NCI-H1105 (cell line): ENCODE data around the gene LRRC1.

Source experiments
- DNase-seq: peaks from one replicate; lab custom pipeline; 2025; lab: John Stamatoyannopoulos, UW

Gene LRRC1

DNA sequence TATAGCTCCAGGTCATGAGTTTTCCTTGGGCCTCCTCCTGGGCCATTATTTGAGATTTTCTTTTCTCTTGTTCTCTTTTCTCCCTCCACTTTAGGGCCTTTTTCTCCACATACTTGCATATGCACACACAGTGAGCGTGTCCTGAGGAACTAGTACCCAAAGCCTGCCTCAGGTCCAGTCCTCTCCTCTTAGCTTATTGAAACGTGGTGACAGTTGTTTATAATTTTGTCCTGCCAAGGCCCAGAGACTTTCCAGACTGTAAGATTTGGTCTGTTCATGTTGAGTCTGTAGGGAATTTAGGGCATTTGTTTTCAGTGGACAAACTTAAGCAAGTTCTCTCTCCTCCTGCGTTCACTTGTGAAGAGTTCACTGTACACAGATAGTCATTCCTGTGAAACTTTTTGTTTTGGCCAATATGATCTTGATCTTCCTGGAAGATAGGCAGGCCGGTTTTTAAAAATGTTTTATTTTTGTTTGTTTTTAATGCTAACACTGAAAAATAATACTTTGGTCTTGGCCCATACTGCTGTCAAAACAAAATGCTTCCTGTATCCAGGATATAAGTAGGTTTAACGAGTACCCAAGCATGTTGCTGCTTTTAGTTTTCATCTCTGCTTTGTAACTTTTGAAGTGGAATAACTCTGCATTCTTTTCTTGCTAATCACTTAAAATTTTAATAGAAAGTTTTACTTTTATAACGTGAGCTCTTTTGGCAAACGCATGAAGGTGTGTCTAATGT is 20.7 kb downstream of the LRRC1 start:
- DNase-seq = no peak

DNA sequence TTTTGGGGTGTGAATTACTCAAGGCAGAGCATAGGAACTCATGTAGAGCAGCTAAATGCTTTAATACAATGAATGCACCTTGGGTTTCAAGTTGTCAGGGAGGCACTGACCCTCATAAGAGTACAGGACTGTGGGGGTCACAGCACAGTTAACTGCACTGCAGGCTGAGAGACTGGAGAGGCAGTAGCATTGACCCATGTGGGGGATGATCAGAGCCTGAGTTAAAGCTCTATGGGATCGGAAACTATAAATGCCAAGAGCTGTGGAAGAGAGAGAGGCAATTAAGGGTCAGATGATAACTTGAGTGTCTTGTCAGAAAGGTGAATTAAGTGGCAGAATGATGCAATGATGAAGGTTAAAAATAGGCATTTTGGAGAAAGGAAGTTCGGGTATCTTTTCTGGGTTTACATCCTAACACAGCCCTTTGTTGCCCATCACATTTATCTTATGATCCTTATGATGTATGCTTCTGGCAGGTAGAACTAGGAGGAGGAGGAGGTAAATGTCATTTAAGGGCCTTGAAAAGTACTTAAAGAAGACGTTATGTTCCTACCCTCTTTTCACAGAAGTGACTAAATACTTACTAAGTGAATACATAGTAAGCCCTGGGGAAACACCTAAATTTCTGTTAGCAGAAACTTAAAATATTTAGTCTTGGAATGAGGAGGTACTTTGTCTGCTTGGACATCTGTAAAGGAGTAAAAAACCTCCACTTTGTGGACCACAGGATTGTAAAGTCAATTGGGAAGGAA is 24.2 kb downstream of the LRRC1 start:
- no peak for DNase-seq

- no peak for DNase-seq
Observed at GRCh38 chr6:53822401-53823125, 27.8 kb downstream of the LRRC1 start.

- no peak for DNase-seq
Observed at GRCh38 chr6:53824714-53825113, 29.9 kb downstream of the LRRC1 start.

DNA sequence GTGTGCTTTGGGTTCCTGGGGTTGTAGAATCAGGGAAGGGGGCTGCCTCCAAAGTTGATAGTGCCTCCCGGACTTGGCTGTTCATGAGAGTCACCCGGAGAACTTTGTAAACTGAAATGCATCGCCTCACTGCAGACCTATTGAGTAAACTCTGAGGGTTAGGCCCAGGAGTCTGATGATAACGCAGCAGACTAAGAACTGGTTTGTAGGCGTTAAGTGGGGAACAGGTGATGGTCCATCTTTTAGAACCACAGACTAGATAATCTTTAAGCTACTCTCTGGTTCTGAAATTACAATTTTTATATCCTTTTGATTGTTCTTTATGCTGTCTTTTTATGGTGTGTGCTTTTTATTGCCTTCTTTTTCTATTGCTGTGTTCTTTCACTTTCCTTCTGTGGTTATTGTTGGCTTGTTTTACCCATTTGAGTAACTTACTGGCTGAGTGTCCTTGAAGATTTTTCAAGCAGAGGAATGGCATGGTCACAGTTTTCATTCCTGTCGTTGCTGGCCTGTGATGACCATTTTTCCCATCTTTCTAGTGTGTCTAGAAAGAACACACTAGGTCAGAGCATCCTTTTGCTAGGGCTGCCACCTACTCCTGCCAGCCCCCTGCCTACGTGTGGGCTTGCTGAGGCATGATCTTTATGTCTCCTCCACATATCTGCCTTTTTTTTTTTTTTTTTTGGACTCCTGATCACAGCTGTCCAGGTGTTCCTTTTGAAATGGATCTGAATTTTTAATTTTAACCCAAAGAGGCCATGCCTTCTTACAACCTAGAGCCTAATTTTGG is 30.9 kb downstream of the LRRC1 start:
- DNase-seq = no peak

DNA sequence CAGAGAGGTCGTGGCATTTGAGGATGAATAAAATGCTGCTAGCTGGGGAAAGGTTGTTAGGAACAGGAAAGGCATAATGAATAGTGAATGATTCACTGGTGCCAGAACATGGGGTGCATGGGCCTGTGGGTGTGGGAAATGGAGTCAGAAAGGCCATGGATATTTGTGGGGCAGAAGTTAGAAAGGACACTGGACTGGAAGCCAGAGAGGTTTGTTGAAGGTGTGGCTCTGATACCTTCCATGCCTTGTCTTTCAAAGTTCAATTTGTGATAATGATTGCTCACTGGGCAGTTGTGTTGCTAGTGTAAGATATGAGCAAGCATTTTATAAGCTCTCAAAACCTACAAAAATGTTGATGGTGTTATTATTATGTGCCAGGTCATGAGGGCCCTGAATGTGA is 32.7 kb downstream of the LRRC1 start:
- DNase-seq = no peak

GRCh38 chr6:53828215-53828614 is 33.4 kb downstream of the LRRC1 start:
- DNase-seq = no peak

DNA sequence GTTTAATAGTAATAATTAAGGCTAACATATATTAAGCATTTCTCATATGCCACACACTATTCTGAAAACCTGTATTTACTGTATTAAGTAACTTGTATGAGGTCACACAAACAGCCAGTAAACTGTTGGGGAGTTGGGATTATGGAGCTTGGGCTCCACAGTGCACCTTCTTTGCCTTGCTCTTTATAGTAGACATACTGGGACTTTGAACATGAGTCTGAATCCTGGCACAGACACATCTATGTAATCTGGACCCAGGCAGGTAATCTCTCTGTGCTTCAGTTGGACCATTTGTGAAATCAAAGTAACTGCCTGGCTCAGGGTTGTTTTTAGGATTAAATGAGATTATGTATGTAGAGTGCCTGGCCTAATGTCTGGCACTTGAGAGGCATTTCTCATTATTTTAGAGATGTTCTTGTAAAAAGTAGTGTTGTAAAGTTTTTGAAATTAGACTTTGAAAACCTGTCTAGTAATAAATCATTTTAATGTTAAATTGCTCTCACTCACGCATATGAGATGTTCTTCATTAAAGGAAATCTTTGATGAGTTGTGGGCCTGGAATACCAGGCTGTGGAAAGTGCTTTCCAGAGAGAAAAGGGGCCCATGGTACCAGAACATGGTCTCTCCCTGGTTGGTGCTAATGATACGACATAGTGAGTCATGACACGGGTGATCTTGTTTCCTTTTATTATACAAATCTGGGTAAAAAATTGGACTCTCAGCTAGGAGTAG is 34.3 kb downstream of the LRRC1 start:
- no peak for DNase-seq

- DNase-seq = no peak
Observed at GRCh38 chr6:53829698-53830221, 35.0 kb downstream of the LRRC1 start.

DNA sequence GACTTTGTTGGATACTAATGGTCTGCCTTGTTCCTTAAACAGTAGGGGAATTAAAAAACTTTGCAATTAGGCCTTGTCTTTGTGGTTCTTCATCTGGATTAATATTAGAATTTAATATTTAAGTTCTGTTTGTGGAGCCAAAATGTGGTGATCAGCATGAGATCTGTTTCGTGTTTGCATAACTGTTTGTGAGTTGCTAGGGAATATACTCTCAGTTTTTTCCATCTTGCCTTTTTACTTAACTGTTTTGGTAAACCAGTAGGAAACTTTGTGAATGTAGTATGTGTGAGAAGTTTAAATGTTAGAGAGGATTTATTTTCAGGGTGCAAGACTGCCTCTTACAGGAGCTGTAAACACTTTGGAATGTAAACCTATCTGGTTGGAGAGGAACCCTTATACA is 35.6 kb downstream of the LRRC1 start:
- DNase-seq = no peak

- no peak for DNase-seq
Observed at GRCh38 chr6:53831081-53831869, 36.5 kb downstream of the LRRC1 start.

DNA sequence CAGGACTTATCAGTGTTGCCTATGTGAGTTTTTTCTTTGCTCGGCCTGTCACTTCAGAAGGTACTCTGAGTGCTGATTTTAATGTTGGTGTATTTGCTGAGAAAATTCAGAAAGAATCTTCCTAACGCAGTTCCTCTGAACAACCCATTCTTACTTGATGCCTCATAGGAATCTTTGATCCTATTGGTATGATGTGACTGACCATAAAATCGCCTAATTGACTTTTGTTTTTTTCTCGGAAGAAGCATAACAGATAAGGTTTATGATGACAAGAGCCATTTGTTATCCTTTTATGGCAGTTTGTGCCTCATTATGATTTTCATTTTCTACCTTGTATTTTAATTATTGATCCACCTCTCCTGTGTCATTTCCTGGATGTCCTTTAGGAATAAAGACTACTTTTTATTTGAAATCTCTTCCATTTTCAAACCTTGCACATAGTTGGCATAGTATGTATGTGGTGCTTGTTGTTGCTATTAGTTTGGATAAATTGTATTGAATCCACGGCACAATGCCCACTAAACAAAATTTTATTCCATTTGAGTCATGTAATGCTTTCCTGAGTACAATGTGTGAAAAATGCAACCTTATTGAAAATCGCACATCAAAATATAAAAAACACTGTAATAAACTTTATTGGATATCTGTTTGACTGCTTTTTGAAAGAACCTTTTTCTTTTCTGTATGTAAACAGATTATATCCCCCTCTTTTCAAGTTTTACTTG is 37.3 kb downstream of the LRRC1 start:
- no peak for DNase-seq

GRCh38 chr6:53833155-53833554 is 38.4 kb downstream of the LRRC1 start:
- no peak for DNase-seq

DNA sequence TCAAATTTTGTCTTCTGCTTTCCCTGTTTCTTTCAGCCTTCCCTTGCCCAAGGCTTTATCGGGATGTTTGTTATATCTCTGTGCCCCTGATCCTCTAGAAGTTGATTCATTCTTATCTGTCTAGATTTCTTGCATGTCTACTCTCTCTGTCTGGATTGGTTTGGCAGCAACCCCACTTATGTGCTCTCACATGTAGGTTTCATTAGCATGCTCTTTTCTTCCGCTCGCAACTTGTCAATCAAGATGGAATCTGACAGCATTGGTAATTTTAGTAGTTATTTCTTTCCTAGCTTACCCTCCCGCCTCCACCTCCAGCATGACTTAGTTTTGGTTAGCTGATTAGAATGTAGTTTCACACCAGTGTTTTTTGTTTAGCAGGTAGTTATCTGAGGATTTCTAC is 39.3 kb downstream of the LRRC1 start:
- DNase-seq = no peak

GRCh38 chr6:53837865-53838769 is 43.3 kb downstream of the LRRC1 start:
- DNase-seq = peak; percentile 61

- no peak for DNase-seq
Observed at GRCh38 chr6:53840027-53840426, 45.2 kb downstream of the LRRC1 start.

DNA sequence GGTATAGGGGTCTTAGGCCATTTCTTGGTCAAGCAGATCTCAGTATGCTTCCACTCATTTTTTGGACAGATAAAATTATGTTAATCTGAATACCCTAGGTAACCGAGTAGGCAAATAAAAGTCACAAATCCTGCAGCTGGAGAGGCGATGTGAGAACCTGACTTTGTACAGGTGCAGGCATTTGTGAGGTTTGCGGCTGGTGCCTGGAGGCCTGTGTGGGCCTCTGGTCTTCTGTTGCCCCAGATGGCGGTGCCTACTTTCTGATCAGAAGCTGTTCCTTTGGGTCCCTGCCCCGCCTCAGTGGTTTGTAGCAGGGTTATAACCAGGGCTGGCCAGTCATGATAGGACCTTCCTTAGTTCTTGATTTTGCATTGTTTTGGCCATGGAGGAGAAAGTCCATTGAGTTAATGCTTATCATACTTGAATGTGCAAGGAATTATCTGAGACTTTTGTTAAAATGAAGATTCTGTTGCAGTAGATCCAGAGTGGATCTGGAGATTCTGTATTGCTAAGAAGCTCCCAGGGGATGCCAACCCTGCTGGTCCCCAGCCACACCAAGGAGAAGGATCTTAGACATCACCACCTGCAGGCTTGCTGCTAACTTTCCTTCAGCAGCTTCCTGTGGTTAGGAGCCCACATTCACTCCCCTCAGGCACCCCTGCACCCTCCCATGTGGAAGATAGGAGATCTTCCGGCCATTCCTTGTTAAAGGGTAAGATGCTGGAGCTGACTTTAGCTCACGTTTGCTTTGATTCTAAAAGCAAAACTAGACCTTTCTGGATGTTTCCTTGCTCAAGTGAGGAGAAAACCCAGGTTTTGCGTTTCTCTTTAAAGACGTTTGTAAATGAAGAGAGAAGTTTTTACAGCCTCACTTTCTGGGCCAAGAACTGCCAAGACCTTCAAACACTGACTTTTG is 50.7 kb downstream of the LRRC1 start:
- no peak for DNase-seq

DNA sequence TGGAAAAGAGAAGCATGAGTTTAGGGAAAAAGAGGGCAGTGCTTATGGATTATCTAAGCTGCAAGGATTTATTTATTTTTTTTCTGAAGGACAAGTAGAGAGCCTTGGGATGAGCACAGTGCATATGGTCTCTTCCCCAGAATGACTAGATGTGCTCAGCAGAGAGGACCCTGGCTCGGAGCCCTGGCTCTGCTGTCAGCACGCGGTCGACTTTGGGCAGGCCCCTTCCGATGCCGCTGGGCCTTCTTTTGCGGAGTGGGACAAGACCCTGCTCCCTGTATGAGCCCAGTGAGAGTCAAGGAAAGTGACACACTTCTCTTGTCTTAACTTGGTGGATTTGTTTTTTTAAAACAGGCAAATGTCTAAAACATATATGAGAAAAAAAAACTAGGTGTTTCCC is 51.4 kb downstream of the LRRC1 start:
- no peak for DNase-seq
